Hypothalamus (tissue), 51 donors: ENCODE measurements around the gene ZNRF2.
"Not testable (repeated sequence)": the region's sequence is repeated elsewhere in the genome, so short reads cannot be mapped to it uniquely, and the experiment has no call there.

ENCODE experiments used
- DNase-seq, 51 donors: peaks; one replicate each; lab custom pipeline; 2025; lab: John Stamatoyannopoulos, UW

Gene ZNRF2

DNA sequence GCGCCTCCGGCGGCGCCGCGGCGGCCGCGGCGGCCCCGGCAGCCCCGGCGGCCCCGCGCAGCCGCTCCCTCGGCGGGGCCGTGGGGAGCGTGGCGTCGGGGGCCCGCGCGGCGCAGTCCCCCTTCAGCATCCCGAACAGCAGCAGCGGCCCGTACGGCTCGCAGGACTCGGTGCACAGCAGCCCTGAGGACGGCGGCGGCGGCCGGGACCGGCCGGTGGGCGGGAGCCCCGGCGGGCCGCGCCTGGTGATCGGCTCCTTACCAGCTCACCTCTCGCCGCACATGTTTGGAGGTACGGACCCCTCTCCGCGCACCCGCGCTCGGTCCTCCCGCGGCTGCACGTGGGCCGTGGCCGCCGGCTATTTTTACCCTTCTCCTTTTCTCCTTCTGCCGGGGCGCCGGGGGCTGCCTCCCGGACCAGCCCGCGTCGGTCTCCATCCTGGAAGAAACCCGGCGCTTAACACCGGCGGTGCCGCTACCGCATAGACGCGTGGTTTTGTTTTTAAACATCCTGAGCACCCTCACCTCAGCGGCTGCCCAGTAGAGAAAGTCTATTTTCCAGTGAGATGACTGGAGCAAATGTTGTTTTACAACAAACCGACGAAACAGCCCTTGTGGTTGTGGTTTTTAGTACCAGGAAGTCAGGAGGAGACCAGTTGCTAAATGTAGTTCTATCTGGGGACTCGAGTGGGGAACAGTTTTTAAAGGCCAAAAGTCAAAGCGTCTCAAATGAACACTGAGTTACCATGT is 1.3 kb downstream of the ZNRF2 start:
- peak in 11 of 51 donors; percentile 2 to 56 (median 13) for DNase-seq

DNA sequence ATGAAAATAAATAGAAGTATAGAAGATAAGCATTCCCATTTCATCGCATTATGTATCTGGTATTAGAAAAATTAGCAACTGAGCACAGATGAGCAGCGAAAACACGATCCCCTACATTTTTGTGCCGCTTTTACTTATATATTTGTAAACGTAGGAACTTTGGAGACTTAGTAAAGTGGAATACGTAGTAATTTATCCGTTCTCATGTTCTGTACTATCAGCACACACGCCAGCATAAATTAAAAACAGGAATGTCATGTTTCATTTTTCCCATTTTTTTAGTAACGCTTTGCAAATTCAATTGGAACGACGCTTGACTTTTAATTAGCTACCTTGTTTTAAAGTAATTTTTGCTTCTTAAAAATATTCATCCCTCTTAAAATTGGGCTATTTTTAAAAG is 2.4 kb downstream of the ZNRF2 start:
- DNase-seq, result no peak

DNA sequence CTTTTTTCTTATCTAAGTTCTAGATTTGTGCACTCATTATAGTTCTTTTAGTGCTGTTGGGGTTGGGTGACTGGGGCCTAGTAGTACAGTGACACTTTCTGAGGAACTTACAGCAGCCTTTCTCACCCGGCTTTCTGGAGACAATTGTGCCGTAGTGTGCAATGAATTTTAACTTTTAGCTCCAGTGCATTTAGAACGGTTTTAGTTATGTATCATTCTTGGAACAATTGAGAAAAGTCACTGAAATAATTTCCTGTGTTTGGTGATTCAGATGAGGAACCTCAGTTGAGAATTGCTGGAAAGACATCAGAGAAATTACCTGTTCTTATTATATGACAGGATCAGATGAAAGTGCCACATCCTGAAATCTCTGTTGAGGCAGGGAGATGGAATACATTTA is 3.2 kb downstream of the ZNRF2 start:
- DNase-seq, result not testable (repeated sequence)

GRCh38 chr7:30289634-30290033 is 5.2 kb downstream of the ZNRF2 start:
- not testable (repeated sequence) for DNase-seq

- DNase-seq, result not testable (repeated sequence)
Measured at GRCh38 chr7:30290317-30290716, 5.9 kb downstream of the ZNRF2 start.

GRCh38 chr7:30292416-30293038 is 8.1 kb downstream of the ZNRF2 start:
- DNase-seq, result not testable (repeated sequence)

GRCh38 chr7:30296304-30296703 is 11.9 kb downstream of the ZNRF2 start:
- not testable (repeated sequence) for DNase-seq

DNA sequence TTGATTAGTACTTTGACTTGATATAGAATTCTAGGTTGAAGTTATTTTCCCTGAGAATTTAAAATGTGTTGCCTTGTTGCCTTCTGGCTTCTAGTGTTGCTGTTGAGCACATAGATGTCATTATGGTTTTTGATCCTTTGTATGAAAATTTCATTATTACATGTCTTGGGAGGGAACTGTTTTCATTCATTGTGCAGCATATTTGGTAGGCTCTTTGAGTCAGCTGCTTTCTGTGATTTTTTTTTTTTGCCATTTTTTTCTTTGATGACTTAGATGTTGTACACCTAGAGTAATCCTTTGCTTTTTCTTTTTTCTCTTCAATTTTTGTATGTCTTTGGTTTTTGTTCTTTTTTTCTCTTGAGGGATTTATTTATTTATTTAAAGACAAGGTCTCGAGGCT is 13.1 kb downstream of the ZNRF2 start:
- DNase-seq, result not testable (repeated sequence)

DNA sequence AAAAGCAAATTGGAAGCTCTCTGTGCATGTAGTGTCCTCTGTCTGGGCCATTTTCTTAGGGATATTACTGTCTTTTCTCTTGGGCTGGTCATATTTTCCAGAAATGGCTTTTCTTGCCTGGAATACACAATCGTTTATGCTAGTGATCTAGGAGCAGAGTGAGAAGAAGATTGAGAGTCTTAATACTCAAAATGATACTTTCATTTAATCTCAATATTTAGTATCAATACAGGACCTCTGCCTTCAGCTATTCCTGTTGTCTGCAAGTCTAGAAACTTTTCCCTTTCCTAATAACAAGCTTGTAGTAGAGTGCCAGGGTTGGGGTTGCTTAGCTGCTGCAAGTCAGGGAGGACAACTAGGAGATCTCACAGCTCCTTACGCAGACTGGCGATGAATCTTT is 14.0 kb downstream of the ZNRF2 start:
- DNase-seq, result peak in 1 of 51 donors; percentile 13

GRCh38 chr7:30301751-30302150 is 17.4 kb downstream of the ZNRF2 start:
- no peak for DNase-seq

- no peak for DNase-seq
Measured at GRCh38 chr7:30302656-30303311, 18.4 kb downstream of the ZNRF2 start.

- DNase-seq, result no peak
Measured at GRCh38 chr7:30303312-30304039, 19.1 kb downstream of the ZNRF2 start.

GRCh38 chr7:30304177-30304884 is 19.9 kb downstream of the ZNRF2 start:
- DNase-seq, result no peak

DNA sequence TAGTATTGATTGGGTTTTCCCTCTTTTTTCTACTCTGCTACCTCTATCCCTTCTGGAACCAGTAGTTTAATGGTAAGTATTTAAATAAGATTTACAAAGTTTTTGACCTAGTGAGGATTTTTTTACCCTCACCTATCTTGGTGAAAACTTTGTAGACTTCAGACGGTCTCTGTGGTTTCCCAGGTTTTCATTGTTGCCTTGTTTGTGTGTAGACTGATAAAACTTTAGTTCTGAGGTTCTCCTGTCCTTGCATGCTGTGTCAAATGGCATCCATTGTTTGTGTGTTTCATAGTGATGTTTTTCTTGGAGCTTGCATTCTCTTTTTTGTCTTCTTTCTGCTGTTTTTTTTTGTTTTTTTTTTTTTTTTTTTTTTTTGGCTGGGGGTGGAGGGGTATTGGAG is 22.6 kb downstream of the ZNRF2 start:
- no peak for DNase-seq

DNA sequence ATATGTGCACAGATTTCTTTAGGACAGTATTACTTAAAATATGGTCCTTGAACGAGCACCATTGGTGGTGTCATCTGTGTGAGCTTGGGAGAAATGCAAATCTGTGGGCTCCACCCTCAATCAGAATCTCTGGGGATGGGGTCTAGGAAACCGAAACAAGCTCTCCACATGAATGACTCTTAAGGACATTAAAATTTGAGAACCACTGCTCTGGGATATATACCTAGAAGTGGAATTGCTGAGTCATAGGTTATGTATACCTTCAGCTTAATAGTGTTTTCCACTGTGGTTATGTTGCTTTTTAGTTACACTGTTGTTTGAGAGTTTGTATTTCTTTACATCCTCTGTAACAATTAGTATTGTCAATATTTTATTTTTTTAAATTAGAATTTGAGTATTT is 24.0 kb downstream of the ZNRF2 start:
- no peak for DNase-seq

- DNase-seq, result no peak
Measured at GRCh38 chr7:30309302-30309701, 24.9 kb downstream of the ZNRF2 start.

GRCh38 chr7:30309842-30310435 is 25.5 kb downstream of the ZNRF2 start:
- DNase-seq, result no peak

DNA sequence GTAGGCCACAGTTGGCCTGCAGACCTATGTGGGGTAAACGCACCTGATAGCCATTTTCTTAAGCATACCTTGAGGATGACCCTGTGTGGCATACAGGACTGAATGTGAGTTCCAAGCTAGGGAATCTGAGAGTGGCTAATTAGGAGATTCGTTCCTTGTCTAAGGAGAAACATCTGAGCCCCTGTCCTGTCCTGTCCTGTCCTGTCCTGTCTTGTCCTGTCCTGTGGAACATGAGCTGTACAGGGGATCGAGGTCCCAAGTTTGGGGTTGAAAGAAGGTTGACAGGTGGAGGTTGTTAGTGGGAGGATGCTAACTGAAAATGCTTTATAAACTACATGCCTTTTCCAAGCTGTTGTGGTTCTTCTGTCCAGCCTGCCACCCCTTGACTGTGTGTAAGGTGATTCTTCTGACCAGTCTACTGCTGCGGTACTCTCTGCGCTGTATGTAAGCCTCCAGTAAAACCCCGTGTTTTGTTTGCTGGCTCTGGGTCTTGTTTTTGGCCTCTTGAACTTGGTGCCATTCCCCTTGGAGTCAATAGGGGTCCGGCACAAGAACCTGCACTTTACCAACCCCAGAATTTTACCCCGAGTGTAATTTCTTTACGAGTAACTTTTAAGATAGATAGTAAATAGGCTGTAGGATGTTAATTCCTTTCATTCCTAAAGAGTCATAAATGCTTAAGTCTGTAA is 26.4 kb downstream of the ZNRF2 start:
- no peak for DNase-seq

GRCh38 chr7:30312178-30312577 is 27.8 kb downstream of the ZNRF2 start:
- no peak for DNase-seq

DNA sequence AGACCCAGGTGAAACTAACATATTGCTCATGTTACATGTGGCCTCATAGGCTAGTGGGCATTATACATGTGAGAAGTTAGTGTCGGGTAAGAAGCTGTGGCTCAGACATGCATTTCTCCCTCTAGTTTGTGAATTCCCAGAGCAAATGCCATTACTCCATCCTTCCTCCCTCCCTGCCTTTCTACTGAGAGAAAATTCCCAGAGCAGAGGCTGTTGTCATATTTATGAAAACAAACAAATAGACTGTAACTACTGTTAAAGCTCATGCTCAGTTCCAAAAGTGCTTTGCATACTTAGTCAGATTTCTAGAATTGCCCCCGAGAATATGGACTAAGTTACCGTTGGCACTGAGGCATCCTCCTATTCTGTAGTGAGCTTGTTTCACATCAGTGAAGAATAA is 29.0 kb downstream of the ZNRF2 start:
- no peak for DNase-seq
